HEK293T (cell line): ENCODE data around the gene MAP4K4.

ENCODE experiments used
- CTCF ChIA-PET: fragments of 350-600 bp; formaldehyde crosslinking; extraction: SDS; loops from one replicate; lab custom pipeline; 2021; ENCODE audit warnings: antibody characterized with exemption, inconsistent platforms; lab: Yijun Ruan, JAX
- POLR2A ChIA-PET: fragments of 350-600 bp; formaldehyde crosslinking; extraction: SDS; loops from one replicate; lab custom pipeline; 2020; ENCODE audit warnings: antibody characterized with exemption, inconsistent platforms; lab: Yijun Ruan, JAX
- DNase-seq: peaks from one replicate; pipeline ENCODE4 v3.0.0; 2012; ENCODE audit warnings: mixed read lengths; ENCODE audit errors: extremely low spot score
- ARNT ChIP-seq: fragments of 450-650 bp; IDR thresholded peaks from 2 replicates; pipeline ENCODE4 v1.6.1; 2017; ENCODE audit warnings: mild to moderate bottlenecking
- BHLHE40 ChIP-seq: fragments of 450-650 bp; IDR thresholded peaks from 2 replicates; pipeline ENCODE4 v1.6.1; 2016; ENCODE audit warnings: mild to moderate bottlenecking, moderate library complexity, borderline replicate concordance
- CTBP1 ChIP-seq: fragments of 450-650 bp; IDR thresholded peaks from 2 replicates; pipeline ENCODE4 v1.6.1; 2016; ENCODE audit warnings: borderline replicate concordance
- ELF4 ChIP-seq: fragments of 450-650 bp; IDR thresholded peaks from 2 replicates; pipeline ENCODE4 v1.6.1; 2017; ENCODE audit warnings: antibody characterized with exemption
- FOXA1 ChIP-seq: fragments of 450-650 bp; IDR thresholded peaks from 2 replicates; pipeline ENCODE4 v1.6.1; 2016; ENCODE audit warnings: mild to moderate bottlenecking
- FOXK2 ChIP-seq: fragments of 450-650 bp; IDR thresholded peaks from 2 replicates; pipeline ENCODE4 v1.6.1; 2016; ENCODE audit warnings: mild to moderate bottlenecking
- FOXM1 ChIP-seq: fragments of 450-650 bp; IDR thresholded peaks from 2 replicates; pipeline ENCODE4 v1.6.1; 2017; ENCODE audit warnings: mild to moderate bottlenecking, borderline replicate concordance
- HDGF ChIP-seq: fragments of 450-650 bp; IDR thresholded peaks from 2 replicates; pipeline ENCODE4 v1.6.1; 2017; ENCODE audit warnings: antibody characterized with exemption, borderline replicate concordance
- L3MBTL2 ChIP-seq: fragments of 450-650 bp; conservative IDR thresholded peaks from 2 replicates; pipeline ENCODE4 v1.6.1; 2016; ENCODE audit warnings: mild to moderate bottlenecking
- LEF1 ChIP-seq: fragments of 450-650 bp; IDR thresholded peaks from 2 replicates; pipeline ENCODE4 v1.6.1; 2017; ENCODE audit warnings: mild to moderate bottlenecking, borderline replicate concordance
- NFRKB ChIP-seq: fragments of 450-650 bp; IDR thresholded peaks from 2 replicates; pipeline ENCODE4 v1.6.1; 2016; ENCODE audit warnings: mild to moderate bottlenecking, moderate library complexity
- SP1 ChIP-seq: fragments of 450-650 bp; IDR thresholded peaks from 2 replicates; pipeline ENCODE4 v1.6.1; 2017
- SUZ12 ChIP-seq: fragments of 450-650 bp; IDR thresholded peaks from 2 replicates; pipeline ENCODE4 v1.6.1; 2016; ENCODE audit warnings: mild to moderate bottlenecking
- TARDBP ChIP-seq: fragments of 450-650 bp; IDR thresholded peaks from 2 replicates; pipeline ENCODE4 v1.6.1; 2016
- ZNF384 ChIP-seq: fragments of 450-650 bp; IDR thresholded peaks from 2 replicates; pipeline ENCODE4 v1.6.1; 2016
- TF ChIP-seq, protein P1 (sequence below): fragments of 450-650 bp; IDR thresholded peaks from 2 replicates; pipeline ENCODE4 v1.6.1; 2016

MAP4K4 gene

DNA sequence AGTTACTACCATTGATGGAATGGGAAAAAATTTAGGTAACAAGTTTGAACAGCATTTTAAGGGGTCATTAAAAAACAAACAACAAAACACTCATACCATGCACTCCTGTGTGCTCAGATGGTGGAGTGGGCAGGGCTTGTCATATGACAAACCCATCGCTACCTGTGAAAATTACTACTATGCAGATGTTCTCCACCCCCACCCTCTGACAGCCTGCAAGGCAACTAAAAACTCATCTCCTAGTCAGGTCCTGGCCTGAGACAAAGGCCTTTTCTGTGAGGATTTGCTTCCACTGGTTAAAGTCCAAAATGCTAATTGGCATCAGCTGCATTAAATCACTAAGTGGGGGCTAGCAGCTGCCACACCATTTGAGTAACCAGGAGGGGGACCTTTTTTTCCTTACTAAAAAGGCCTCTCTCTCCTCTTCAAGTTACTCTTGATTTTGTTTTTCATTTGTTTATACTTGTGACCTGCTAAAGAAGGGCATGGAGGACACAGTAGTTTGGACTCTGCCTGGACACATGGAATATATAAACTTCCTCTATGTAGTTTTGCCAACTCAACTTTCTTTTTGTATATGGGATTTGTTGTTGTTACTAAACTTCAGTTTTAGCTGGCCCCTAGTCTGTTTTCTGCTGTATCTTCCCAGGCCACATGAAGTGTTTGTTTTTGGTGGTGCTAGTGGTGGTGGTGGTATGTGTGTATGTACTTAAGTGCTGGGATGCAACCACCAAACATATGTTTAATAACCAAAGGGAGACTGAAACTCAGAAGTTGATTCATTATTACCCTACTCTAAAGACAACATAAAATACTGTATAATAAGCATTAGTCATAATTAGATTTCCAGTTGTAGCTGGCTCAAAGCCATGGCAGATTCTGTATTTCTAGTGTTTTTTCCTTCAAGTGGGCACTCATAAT, 121.3 kb downstream of the MAP4K4 start:
- TF ChIP-seq SUZ12, result no peak
- TF ChIP-seq FOXA1, result no peak
- no peak for TF ChIP-seq BHLHE40
- no peak for TF ChIP-seq ELF4
- no peak for TF ChIP-seq HDGF
- no peak for TF ChIP-seq LEF1
- TF ChIP-seq L3MBTL2, result no peak
- TF ChIP-seq FOXK2, result no peak
- no peak for TF ChIP-seq FOXM1
- TF ChIP-seq NFRKB, result no peak
- no peak for TF ChIP-seq CTBP1
- TF ChIP-seq SP1, result no peak
- no peak for TF ChIP-seq TARDBP
- TF ChIP-seq, protein P1, sequence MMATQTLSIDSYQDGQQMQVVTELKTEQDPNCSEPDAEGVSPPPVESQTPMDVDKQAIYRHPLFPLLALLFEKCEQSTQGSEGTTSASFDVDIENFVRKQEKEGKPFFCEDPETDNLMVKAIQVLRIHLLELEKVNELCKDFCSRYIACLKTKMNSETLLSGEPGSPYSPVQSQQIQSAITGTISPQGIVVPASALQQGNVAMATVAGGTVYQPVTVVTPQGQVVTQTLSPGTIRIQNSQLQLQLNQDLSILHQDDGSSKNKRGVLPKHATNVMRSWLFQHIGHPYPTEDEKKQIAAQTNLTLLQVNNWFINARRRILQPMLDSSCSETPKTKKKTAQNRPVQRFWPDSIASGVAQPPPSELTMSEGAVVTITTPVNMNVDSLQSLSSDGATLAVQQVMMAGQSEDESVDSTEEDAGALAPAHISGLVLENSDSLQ, result no peak
- CTCF ChIA-PET, result no interaction called here
- POLR2A ChIA-PET, result no interaction called here
- no peak for DNase-seq

DNA sequence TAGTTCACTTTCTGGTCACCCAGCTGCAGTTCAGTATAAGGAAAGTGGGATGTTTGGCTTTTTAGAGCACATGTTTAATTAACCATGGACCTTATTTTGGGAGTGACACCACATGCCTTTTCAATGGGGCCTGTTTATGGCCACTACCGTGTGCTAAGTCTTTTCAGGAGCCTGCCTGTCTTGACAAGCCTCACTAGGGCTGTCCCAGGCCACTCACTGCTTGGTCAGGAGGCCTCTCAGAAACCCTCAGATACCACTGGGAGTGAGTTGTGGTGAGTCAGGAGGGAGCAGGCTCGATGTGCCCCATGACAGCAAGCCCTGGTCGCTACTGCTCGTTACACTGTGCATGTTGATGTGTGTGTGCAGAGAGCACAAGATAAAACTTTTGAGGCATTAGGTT, 123.0 kb downstream of the MAP4K4 start:
- ChIA-PET CTCF (interaction anchor here (0.9 kb wide), 1 partner anchor 11 kb away, joined by 3 read pairs; no protein-coding TSS in a partner anchor), POLR2A (no interaction called here)
- TF ChIP-seq L3MBTL2, result no peak
- no peak for TF ChIP-seq FOXM1
- no peak for TF ChIP-seq FOXK2
- no peak for TF ChIP-seq HDGF
- no peak for TF ChIP-seq ELF4
- TF ChIP-seq NFRKB, result no peak
- TF ChIP-seq LEF1, result no peak
- TF ChIP-seq ZNF384, result no peak
- no peak for TF ChIP-seq ARNT
- no peak for TF ChIP-seq TARDBP
- no peak for TF ChIP-seq SUZ12
- no peak for TF ChIP-seq SP1
- TF ChIP-seq, protein P1, result no peak
- TF ChIP-seq CTBP1, result no peak
- no peak for TF ChIP-seq BHLHE40
- no peak for DNase-seq

DNA sequence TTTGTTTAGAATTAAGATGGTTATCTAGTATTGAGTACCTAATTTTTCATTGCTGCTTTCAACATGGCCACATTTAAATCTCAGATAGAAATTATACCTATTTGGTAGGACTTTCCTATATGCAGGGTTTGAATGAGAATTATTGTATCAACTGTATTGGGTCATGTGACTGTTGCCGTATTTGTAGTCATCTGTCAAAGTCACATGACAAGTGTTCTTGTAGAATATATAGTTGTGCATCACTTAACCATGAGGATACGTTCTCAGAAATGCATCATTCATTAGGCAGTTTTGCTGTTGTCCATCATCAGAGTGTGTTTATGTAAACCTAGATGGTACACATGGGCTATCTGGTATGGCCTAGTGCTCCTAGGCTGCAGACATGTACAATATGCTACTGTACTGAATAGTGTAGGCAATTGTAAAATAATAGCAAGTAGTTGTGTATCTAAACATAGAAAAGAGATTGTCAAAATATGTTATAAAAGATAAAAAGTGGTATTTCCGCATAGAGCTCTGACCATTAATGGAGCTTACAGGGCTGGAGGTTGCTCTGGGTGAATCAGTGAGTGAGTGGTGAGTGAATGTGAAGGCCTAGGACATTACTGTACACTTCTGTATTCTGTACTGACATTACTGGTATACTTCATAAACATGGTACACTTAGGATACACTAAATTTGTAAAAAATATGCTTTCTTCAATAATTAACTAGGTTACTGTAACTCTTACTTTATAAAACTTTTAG, 123.7 kb downstream of the MAP4K4 start:
- no peak for TF ChIP-seq SP1
- TF ChIP-seq BHLHE40, result no peak
- TF ChIP-seq FOXA1, result no peak
- no peak for TF ChIP-seq SUZ12
- no peak for TF ChIP-seq L3MBTL2
- no peak for TF ChIP-seq LEF1
- no peak for TF ChIP-seq ELF4
- ChIA-PET POLR2A (no interaction called here), CTCF (interaction anchor here (1.4 kb wide), 1 partner anchor 45 kb away, joined by 4 read pairs; no protein-coding TSS in a partner anchor)
- no peak for DNase-seq

DNA sequence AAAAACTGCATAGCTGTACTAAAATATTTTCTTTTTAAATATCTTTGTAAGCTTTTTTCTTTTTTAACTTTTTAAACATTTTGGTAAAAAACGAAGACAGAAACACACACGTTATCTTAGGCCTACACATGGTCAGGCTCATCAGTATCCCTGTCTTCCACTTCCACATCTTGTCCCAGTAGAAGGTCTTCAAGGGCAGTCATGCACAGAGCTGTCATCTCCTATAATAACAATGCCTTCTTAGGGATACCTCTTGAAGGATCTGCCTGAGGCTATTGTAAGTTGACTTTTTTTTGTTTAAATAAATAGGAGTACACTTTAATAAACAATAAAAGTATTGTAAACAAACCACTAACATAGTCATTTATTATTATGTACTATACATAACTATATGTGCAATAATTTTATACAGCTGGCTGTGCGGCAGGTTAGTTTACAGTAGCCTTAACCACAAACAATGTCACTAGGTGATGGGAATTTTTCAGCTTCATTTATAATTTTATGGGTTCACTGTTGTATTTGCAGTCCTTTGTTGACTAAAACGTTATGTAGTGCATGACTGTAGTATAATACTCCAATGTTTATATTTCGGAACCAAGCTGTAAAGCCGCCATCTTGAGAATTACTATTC, 124.4 kb downstream of the MAP4K4 start:
- ChIA-PET POLR2A (no interaction called here), CTCF (interaction anchor here (0.6 to 2.1 kb wide), 3 partner anchors 39 to 62 kb away, joined by 4 to 6 read pairs (median 4); no protein-coding TSS in a partner anchor)
- no peak for DNase-seq
- TF ChIP-seq LEF1 (no peak), ARNT (no peak), SUZ12 (no peak), FOXM1 (no peak), HDGF (no peak), ZNF384 (no peak), FOXA1 (no peak), CTBP1 (no peak), SP1 (no peak), BHLHE40 (no peak), ELF4 (no peak), TARDBP (no peak), FOXK2 (no peak), NFRKB (no peak)
- TF ChIP-seq, protein P1, result no peak

DNA sequence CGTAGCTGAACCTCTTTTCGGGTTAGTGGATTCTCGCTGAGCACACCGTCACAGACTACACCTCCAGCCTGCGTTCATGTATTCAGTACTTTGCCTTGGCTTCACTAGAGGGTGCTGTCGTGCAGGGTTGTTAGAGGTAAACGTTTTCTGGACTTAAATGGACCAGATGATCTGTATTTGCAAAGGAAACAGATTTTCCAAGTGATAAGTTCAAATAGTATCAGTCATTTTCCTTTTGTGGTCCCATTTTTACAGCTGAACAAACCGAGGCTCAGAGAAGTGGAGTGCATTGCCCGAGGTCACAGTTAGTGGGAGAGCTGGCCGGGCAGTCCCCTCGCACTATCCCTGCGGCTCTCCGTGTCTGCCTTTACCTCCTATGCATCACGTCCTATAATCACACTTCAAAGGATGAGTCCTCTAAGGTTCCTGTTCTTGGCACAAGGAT, 125.9 kb downstream of the MAP4K4 start:
- peak; percentile 61 for DNase-seq
- ChIA-PET POLR2A (no interaction called here), CTCF (interaction anchor here (0.6 to 2.1 kb wide), 4 partner anchors 15 to 426 kb away, joined by 3 to 6 read pairs (median 5); no protein-coding TSS in a partner anchor)
- TF ChIP-seq SP1 (no peak), FOXK2 (no peak), HDGF (no peak), L3MBTL2 (no peak), ZNF384 (no peak), NFRKB (no peak), ARNT (no peak), FOXM1 (no peak), CTBP1 (no peak), LEF1 (no peak), SUZ12 (no peak), FOXA1 (no peak), ELF4 (no peak)
- TF ChIP-seq, protein P1, result no peak
